ENCODE results near the gene SORCS2.

SORCS2 gene

DNA sequence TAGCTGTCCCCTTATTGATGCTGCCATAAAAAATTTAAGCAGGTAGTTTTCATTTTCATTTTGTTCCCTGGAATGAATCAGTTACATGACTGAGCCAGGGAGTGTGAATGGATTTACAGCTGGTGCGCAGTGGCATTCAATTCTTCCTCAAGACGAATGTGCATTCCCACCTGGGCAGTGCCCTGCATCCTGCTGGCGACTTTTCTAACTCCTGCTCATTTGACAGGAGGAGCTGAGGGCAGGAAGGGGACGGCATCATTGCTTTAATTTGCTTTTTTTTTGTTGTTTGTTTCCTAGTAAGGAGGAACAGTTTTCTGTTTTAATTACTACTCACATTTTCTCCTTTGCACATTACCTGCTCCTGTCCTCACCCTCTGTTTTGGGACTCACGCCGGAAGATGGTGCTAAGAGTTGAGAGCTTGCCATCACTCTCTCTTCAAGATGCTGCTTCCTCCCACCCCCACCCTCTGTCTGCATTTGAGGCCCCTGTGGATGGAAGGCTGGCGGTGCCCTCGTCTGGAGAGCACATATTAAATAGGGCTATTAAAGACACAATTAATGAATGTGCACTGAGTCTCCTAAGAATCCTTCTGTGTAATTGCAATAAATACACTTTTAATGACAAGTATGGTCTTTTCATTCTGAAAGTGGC is 206.6 kb downstream of the SORCS2 start:
- no peak for DNase-seq

DNA sequence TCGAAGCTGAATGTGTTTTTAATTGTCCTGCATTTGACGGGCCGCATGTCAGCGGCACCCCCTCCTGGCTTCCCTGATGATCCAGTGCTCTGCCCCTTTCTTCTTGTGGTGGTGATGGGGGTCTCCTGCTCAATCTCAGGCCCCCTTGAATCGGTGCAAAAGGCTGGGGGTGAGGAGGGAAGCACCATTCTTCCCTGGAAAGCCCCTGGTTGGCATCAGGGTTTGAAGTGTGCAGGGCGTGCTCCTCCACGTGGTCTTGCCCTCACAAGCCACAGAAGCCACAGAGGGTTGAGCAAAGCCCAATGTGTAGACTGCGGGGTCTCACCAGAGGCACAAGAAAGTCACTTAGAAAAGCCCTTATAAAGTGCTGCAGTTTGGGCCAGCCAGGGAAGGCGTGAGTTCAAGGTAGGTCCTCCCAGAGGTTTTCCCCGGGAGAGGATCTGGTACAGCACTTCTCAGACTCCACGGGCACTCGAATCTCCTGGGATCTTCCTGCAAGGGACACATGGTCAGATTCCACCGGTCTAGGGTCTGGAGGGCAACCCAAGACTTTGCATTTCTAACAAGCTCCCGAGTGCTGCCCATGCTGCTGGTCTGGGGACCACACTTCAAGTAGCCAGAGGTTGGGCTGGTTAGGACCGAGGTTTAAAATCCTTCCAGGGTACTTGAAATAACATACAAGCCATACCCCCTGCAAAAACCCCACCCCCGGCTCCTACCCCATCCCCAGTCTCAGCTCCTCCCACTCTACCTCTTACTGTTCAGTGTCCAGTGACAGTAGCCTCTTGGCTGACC is 207.3 kb downstream of the SORCS2 start:
- DNase-seq = no peak

DNA sequence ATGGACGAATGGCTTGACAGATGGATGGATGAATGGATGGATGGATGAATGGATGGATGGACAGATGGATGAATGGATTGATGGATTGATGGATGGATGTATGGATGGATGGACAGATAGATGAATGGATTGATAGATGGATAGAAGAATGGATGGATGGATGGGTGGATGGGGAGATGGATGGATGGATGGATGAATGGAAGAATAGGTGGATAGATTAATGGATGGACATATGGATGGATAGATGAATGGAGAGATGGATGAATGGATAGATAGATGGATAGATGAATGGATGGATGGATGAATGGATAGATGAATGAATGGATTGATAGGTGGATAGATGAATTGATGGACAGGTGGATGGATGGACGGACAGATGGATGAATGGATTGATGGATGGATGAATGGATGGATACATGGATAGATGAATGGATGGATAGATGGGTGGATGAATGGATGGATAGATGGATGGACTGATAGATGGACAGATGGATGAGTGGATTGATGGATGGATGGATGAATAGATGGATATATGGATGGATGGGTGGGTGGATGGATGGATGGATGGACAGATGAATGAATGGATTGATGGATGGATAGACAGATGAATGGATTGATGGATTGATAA is 208.4 kb downstream of the SORCS2 start:
- DNase-seq = no peak

DNA sequence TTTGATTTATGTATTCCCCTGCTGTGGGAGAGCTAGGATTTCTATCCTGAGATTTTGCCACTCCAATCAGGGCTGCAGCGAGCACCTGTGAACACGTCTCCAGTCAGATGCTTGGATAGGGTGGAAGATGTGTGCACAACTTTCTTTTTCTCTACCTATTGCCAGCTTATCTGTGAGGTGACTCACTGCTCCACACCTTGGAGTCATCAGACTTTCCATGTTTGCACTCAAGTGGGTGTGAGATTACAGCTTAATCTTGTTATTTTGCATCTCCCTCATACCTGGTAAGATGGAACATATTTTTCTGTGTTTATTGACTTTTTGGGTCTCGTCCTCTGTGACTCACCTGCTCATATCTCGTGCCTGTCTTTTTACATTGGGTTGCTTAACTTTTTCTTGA is 210.2 kb downstream of the SORCS2 start:
- no peak for DNase-seq

DNA sequence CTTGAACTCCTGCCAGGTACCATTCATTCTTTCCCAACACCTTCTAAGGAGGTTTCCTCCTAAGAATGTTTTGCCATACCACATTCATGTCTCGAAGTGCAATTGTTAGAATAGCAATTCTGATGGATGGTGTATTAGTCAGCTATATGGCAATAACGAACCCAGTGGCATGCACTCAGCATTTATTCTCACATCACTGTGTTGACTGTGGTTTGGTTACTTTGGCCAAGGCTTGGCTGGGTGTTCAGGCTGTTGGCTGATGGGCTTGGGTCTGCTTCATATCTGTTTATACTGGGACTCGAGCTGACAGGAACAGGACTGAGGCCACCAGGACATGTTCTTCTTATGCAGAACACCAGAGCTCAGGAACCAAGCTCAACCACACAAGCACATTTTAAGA is 210.7 kb downstream of the SORCS2 start:
- DNase-seq = no peak

DNA sequence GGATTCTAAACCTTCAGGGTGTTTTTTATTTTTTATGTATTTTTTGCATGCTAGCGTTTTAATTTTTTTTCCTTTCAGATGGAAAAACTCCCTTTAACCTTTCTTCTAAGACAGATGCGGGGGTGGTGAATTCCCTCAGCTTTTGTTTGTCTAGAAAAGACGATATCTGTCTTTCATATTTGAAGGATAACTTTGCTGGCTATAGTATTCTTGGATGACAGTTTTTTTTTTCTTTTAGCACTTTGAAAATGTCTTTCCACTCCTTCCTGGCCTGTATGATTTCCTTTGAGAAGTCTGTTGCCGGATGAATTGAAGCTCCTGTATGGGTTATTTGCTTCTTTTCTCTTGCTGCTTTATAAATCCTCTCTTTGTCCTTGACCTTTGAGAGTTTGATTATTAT is 215.8 kb downstream of the SORCS2 start:
- no peak for DNase-seq

DNA sequence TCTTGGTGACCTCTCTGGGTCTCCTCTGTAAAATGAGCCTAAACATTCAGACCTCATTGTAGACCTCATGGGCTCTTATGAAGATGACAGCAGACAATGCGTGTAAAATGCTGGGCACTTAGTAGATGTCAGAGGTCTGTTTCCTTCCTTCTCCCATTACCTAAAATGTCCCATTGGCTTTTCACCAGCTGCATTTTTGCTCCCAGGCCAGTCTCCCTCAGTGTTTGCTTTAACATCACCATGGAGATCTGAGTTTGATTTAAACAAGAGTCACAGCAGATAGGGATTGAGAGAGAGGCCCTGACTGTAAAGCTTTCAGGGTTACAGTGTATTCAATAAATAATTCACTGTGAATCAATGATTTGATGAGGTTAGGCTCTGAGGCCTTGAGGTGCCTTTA is 218.1 kb downstream of the SORCS2 start:
- DNase-seq = no peak

DNA sequence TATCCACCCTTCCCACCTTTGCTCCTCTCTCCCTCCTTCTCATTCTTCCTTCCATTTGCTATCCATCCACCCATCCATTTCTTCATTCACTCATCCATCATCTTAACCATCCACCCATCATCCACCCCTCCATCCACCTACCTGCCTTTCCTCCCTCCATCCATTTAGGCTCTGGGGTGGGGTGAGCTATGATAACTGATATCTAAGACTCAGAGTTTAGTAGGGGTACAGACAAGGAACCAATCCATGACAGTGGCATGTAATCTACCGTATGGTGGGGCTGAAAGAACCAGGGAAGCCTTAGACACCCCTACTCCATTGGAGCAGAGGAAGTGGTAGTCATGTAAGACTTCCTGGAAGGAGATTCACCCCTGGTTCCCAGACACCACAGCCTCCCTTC is 219.2 kb downstream of the SORCS2 start:
- no peak for DNase-seq

DNA sequence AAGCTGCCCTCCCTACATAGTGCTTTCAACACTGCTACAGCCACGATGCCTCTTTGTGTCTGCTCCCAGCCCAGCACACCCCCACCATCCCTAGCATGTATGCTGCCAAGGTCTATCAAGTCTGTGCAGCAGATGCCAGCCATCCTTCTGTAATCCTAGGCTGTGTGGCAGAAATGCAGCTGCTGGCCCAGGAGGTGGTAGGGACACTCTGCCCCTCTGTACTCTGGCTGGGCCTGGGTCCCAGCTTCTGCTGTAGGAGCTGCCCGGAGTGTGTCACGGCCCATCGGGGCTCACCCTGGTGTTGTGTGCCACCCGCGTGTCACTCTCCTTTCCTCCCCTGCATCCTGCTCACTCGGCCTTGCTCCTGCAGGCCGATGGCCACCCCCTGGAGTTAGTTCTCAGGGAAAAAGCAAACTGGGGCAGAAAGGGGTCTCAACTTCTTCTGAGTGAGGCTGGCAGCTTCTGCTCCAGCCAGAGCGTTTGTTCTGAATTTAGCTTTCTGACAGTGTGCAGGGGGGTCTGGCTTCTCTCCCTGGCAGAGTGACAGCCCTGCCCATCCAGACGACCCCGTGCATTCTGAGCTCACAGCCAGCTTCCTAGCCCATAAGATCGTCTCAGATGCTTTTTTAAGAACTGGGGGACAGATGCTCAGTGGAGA is 219.7 kb downstream of the SORCS2 start:
- DNase-seq = no peak

DNA sequence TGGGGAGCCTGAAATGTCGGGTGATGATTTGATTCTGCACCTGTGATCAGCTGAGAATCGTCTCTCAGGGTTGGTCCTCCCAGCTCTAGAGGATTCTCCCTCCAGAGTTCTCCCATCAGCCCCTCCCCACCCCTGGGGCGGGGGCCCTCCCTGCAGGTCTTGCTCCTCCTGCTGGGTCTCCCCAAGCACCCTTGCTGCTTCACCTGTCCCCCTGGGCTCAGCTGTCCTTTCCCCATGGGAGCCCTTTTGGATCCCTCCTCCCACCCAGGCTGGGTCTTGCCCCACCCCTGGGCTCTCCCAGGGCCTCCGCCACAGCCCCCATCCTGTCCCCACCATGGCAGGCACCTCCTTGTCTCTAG is 220.2 kb downstream of the SORCS2 start:
- DNase-seq = no peak

DNA sequence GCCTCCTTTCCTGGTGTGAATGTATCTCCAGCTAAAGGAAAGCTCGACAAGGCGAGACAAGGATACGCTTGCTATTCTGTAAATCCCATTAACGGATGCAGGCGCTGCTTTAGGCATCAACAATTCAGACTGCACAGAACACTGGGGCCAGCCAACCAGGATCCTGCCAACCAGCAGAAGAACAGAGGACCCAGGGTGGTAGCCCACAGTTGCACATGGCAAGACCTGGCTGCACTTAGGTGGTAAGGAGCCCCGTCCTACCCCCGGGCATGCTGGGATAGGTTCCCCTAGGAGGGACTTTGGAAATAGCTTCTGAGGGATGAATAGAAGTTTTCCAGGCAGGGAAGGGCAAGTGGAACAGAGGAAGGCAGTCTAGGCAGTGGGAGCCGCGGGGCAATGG is 221.7 kb downstream of the SORCS2 start:
- DNase-seq = no peak

DNA sequence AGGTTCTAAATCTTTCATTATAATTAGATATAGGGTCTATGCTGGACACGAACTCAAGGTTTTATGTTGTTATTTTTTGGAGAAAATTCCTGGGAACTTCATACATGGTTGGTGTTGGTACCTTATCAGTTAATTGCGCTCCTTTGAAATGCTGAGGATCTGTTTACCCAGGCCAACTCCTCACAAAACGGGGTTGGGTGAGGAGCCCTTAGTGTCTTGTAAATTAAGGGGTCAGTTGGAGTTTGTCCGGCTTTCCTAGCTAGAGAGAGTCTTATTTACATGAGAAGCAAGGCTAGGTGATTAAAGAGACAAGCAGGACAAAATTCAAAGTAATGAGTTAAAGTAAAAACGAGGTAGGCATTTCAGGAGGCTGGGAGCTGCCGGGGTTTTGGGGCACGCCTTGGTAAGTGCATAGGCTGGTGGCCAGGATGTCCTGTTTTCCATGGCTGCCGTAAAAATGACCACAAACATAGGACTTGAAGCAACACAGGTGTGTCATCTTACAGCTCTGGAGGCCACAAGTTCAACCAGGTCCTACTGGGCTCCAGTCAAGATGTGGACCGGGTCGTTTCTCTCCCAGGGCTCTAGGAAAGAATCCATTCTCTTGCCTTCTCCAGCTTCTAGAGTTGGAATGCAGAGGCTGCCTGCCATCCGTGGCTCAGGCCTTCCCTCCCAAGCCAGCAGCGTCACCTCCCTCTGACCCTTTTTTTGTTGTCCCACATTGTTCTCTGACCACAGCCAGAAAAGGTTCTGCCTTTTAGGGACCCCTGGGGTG is 222.6 kb downstream of the SORCS2 start:
- DNase-seq = no peak

DNA sequence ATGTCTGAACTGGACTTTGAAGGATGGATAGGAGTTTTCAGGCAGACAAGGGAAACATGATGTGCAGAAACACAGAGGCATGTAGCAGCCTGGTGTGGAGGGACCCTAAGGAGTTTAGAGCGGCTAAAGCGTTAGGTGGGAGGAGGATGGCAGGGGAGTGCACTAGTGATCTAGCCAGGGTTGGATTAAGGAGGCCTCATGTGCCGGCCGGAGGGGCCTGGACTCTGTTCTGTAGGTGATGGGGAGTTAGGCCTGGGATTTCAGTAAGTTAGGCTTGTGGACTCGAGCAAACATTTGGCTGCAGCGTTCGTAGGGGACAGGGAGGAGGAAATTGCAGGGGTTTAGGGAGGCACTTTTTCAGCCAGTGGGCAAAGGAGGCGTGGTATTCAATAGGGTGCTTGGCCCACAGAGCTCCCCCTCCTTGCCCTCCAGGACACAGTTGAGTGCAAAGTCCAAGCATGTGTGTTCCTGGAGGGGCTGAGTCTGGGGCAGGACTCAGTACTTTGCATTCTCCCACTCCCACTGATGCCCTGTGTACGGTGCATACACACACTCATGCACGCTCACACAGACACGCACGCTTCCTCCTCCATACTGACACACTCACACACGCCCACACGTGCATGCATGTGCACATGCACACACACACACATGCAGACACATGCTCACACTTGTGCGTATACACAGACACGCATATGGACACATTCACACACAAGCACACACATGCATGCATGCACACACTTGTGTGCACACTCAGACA is 223.8 kb downstream of the SORCS2 start:
- no peak for DNase-seq

DNA sequence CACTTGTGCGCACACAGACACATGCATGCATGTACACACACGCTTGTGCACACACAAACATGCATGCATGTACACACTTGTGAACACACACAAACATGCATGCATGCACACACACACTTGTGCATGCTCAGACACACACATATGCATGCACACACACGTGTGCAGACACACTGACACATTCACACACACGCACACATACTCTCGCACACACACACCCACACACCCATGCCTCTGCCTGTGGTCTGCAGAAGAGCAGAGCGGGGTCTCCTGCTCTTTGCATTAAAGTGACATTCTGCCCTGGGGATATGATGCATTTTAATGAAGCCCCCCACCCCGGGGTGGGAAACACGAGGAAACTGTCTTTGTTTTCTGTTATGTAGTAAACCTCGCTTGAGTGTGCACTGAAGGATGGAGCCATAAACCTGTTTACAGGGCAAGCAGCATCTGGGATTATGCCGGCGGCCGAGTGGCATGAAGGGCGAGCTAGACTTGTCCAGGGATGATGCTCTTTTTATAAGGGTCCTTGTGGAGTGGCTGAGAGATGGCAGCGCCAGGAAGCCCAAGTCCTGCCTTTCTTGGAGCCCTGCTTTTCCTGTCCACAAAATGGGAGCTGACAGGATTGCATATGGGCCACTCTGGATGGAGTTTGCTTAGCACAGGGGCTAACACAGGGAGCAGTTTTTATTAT is 224.6 kb downstream of the SORCS2 start:
- no peak for DNase-seq

DNA sequence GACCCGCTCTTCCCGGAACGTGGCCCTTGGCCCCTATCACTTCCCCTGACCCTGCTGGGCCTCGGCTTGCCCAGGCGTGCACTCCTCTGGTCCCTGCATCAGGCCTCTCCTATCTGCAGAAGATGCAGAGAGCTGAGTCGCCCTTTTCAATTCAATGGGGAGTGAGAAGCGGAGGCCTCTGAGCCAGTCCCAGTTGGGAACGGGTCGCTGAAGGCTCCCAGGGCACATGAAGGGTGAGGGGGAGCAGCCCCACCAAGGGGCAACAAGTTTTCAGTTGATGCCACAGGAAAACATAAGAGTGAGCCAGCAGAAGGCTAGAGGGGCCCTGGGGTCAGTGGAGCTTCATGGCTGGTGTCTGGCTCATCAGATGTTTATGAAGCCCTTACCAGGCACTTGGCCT is 225.3 kb downstream of the SORCS2 start:
- DNase-seq = no peak

DNA sequence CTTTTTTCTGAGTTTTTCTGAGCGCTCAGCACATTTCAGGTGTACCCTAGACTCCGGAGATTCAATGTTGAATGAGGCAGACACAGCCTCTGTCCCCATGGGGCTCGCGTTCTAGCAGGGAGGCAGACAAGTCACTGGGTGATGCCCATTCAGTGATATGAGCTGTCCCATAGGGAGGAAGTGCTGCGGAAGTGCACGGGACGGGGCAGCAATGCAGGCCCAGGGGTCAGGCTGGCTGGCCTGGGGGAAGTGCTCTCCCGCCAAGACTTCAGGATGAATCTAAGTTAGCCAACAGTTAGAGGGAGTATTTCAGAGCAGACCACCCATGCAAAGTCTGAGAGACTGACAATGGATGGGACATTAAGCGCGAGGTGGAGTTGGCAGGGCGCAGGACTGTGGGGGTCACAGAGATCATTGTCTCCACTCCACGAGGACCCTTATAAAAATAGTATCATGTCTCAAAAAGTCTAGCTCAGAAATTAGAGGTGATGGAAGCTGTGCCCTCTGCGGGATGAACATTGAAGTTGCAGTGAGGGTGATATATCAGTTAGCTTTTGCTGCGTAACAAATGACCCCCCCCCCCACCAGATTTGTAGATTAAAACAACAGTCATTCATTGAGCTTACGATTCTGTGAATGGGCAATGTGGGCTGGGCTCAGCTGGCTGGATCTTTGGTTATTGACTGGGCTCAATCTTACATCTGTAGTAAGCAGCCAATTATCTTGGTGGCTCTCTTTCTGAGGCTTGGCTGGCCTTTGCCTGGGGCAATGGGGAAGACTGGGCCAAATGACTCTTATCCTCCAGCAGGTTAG is 226.0 kb downstream of the SORCS2 start:
- no peak for DNase-seq

DNA sequence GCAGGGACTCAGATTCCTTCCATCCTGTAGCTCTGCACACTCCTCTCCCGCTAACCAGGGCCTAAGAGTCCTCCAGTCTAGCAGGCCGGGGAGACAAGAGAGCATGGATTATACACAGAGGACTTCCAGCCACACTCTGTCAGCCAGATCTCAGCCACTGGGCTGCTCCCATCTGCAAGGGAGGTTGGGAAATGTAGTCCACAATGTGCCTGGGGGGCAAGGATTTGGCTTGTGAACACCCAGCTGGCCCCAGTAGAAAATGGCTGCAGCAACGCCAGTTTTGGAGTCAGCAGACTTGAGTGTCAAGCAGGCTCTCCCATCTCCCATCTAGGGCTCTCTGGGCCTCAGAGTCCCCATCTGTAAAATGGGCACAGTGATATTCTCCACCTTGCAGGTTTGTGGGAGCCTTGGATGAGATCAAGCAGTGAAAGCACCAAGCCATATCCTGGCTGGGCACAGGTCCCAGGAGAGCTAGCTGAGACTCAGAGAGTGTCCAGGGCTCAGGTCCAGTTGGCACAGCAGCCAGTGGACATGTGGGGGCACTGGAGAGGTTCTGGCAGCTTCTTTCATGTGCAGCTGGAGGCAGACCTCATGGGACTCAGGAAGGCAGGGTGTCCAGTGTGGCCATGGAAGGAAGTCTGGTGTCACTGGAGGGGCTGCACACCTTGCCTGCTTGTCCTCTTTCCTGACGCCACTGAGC is 227.8 kb downstream of the SORCS2 start:
- DNase-seq = no peak

DNA sequence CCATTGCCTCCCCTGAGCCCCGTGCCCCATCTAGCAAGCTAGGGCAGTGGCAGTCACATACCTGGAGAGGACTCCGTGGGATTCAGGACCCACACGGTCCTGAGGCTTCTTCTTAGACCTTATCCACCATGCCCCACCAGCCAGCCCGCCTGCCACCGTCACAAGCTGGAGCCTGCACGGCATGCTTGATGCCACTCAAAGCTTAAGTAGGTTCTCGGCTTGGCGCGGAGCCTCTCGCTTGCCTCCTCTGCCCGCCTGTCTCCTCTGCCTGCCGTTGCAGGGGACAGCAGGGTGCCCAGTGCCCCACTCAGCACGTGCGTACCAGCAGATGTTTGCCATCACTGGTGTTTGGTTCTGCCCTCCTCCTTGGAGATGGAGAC is 228.3 kb downstream of the SORCS2 start:
- DNase-seq = no peak

DNA sequence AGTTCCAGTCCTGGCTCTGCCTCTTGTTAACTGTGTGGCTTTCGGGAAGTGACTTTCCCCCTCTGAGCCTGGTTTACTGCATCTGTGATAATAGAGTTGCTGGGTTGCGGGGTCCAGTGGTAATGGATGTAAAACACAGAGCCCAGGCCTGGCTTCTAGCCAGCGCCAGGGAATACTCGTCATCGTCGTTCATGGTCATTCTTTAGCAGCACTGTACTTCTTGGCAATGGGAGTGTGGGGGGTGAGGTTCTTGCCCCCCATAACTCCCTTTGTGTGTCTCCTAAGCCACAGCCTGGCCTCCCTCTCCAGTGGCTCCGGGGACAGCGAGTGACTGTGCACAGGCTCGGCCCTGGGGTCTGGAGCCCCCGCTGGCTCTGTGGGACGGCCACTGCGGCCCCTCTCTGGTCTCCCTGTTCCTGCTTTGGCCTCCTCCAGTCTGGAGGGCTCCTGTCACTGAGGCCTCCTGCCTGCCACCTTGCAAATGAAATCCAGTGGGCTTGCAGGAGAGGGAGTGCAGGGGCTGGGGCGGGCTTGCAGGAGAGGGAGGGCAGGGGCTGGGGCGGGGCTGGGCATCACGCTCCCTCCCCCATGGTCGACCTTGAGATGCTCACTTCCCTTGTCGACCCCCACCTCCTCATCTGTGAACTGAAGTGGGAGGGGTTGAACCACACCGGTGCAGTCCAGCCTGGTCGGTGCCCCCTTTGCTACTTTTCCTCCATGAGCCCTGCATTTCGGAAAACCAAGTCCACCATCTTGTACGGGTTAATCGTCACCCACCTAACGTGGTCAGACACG is 229.2 kb downstream of the SORCS2 start:
- no peak for DNase-seq

Measured in suppressor macrophage treated with lipopolysaccharide for 1 hour (primary cell).